ENCODE data around the gene MMP23B.

The MMP23B gene

GRCh38 chr1:1599935-1600860, 31.8 kb upstream of the MMP23B start, which contains the start of gene FNDC10:
Gene FNDC10 (minus strand): TSS chr1:1600135. CDS start chr1:1600015, 120 bp downstream.
- peaks cover 10% of the 10 kb centered on the region for H3K4me1 Mint-ChIP-seq
- no peaks in the 10 kb centered on the region for H3K27me3 Mint-ChIP-seq
- no peaks in the 10 kb centered on the region for H3K36me3 Mint-ChIP-seq
- H3K9me3 Mint-ChIP-seq = no peaks in the 10 kb centered on the region
- peak within 1 kb of the TSS; percentile 85 for H3K27ac Mint-ChIP-seq
- H3K4me3 Mint-ChIP-seq = peak within 1 kb of the TSS; percentile 82

DNA sequence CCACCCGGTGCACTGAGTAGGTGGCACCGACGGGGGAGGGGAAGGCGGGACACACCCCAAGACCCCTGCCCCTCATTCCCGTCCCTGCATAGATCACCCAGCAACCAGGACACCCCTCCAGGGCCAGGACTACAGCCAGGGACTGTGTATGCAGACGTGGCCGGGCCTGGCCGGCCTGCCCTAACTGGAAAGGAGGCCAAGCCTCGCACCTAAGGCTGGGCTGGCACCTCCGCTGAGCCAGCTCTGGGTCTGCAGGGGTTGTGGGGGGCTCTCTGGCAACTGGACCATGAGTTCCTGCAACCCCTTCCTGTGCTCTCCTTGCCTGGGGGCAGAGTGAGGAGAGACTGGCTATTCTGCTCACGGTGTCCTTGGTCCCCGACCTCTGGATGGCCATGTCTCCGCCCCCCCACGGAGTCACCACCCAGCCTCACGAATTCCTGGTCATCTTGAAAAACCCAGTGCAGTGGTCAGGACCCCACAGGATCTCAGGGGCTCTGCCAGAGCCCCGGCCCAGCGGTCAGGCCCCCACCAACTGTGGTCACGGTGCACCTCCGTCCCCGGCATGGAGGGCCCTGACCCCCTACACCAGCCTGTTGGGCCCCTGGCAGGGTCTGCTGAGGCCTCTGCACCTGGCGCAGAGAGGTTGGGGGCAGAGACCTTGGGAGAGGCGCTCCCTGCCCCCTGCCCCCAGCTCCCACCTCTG, 31.0 kb upstream of the MMP23B start:
- no peaks in the 10 kb centered on the region for H3K27me3 Mint-ChIP-seq
- H3K4me1 Mint-ChIP-seq = peaks cover 10% of the 10 kb centered on the region
- no peaks in the 10 kb centered on the region for H3K9me3 Mint-ChIP-seq
- no peak overlapping the region for H3K27ac Mint-ChIP-seq
- H3K4me3 Mint-ChIP-seq = peak overlapping the region; percentile 55
- no peaks in the 10 kb centered on the region for H3K36me3 Mint-ChIP-seq

GRCh38 chr1:1601564-1602303, 30.2 kb upstream of the MMP23B start:
- H3K4me1 Mint-ChIP-seq = peaks cover 12% of the 10 kb centered on the region
- no peak overlapping the region for H3K27ac Mint-ChIP-seq
- no peaks in the 10 kb centered on the region for H3K27me3 Mint-ChIP-seq
- H3K4me3 Mint-ChIP-seq = no peak overlapping the region
- no peaks in the 10 kb centered on the region for H3K36me3 Mint-ChIP-seq
- no peaks in the 10 kb centered on the region for H3K9me3 Mint-ChIP-seq

- peak overlapping the region; percentile 80 for H3K27ac Mint-ChIP-seq
- no peaks in the 10 kb centered on the region for H3K9me3 Mint-ChIP-seq
Measured at GRCh38 chr1:1602304-1602967, 29.5 kb upstream of the MMP23B start.

DNA sequence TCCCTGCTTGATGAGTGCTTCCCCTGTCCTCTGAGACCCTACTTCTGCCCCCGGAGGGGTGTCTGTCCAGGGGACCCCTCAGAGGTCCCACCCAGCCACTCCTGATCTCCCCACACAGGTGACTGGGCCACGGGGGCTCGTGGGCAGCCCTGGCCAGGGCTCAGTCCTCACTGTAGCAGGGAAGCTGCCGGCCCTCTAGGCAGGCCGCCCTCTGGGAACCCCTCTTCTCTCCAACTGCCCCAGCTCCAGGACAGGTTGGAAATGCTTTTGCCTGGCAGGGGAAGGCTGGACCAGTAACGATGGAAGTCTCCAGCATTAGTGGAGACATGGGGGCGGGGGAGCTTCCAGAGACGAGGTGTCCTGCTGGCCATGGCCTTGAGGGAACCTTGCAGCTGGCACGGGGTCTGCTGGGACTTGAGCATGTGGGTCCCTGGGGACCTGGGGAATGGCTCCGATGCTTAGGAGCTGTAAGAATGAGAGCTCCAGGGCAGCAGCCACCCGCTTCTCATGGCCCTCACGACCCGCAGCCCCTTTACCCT, 28.9 kb upstream of the MMP23B start:
- Mint-ChIP-seq H3K9me3 (no peaks in the 10 kb centered on the region), H3K27me3 (no peaks in the 10 kb centered on the region), H3K27ac (peak overlapping the region; percentile 80), H3K4me3 (no peak overlapping the region), H3K36me3 (no peaks in the 10 kb centered on the region), H3K4me1 (peaks cover 14% of the 10 kb centered on the region)

More at GRCh38 chr1:1602304-1602967, 29.5 kb upstream of the MMP23B start:
- H3K4me3 Mint-ChIP-seq = no peak overlapping the region
- H3K27me3 Mint-ChIP-seq = no peaks in the 10 kb centered on the region
- no peaks in the 10 kb centered on the region for H3K36me3 Mint-ChIP-seq
- peaks cover 18% of the 10 kb centered on the region for H3K4me1 Mint-ChIP-seq

DNA sequence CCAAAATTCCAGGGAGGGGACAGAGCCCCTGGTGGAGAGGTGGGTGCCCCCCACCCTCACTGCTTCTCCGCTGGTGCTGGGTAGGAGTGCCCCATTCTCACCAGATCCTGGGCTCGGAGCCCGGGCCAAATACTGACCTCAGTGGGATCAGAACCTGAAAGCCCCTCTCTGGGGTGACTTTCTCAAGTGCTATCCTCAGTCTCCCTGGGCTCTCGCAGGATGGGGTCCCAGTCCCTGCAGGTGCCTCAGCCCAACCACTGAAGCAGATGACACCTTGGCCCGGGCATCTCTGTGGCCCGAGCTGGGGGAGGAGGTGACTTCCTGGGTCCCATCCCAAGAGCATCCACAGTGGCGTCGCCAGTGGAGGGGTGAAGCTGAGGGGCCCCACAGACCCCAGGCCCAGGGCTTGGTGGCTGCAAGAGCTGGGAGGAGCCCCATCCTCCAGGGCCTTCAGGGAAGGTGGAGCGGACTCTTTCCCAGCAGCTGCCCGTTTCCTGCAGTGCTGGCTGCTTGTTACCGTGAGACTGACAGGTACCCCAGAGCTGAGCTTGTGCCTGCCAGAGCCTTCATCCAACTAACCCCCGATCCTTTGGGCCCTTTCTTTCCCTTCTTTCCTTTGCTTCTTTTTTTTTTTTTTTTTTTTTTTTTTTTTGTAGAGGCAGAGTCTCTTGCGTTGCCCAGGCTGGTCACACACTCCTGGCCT, 28.2 kb upstream of the MMP23B start:
- Mint-ChIP-seq H3K27me3 (no peaks in the 10 kb centered on the region), H3K9me3 (no peaks in the 10 kb centered on the region), H3K27ac (no peak overlapping the region), H3K4me1 (peaks cover 11% of the 10 kb centered on the region), H3K4me3 (no peak overlapping the region), H3K36me3 (no peaks in the 10 kb centered on the region)

DNA sequence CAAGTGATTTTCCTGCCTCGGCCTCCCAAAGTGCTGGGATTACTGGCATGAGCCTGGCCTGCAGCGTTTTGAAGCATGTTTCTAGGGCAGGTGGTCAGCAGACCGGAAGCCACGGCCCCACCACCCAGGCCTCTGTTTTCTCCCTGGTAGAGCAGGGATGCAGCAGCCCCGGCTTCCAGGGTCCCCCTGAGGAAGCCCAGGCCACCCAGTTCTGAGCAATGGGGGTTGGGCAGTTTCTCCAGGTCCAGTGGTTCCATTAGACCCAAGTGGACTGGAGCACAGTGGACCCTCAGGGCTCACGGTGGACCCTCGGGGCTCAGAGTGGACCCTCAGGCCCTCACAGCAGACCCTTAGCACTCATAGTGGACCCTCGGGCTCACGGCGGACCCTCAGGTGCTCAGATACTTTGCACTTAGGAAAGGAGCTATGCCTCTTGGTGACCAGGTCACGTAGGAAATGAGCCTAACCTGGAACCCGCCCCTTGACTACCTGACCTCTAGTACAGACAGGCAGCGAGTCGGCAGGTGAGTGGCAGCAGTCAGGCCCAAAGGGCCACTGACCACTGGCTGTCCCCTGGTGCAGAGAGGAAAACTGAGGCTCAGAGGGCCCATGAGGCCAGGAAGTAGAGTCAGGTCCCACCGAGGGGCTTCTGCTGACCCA, 27.5 kb upstream of the MMP23B start:
- no peak overlapping the region for H3K27ac Mint-ChIP-seq
- H3K27me3 Mint-ChIP-seq = no peaks in the 10 kb centered on the region
- H3K4me3 Mint-ChIP-seq = no peak overlapping the region
- H3K9me3 Mint-ChIP-seq = no peaks in the 10 kb centered on the region
- H3K36me3 Mint-ChIP-seq = no peaks in the 10 kb centered on the region
- H3K4me1 Mint-ChIP-seq = peaks cover 8% of the 10 kb centered on the region

GRCh38 chr1:1605034-1605591, 26.9 kb upstream of the MMP23B start:
- H3K9me3 Mint-ChIP-seq = no peaks in the 10 kb centered on the region
- peaks cover 8% of the 10 kb centered on the region for H3K4me1 Mint-ChIP-seq
- H3K27ac Mint-ChIP-seq = no peak overlapping the region
- H3K27me3 Mint-ChIP-seq = no peaks in the 10 kb centered on the region
- H3K36me3 Mint-ChIP-seq = no peaks in the 10 kb centered on the region
- H3K4me3 Mint-ChIP-seq = no peak overlapping the region

- no peaks in the 10 kb centered on the region for H3K27me3 Mint-ChIP-seq
- no peaks in the 10 kb centered on the region for H3K36me3 Mint-ChIP-seq
- H3K4me3 Mint-ChIP-seq = no peak overlapping the region
- H3K9me3 Mint-ChIP-seq = no peaks in the 10 kb centered on the region
- peaks cover 8% of the 10 kb centered on the region for H3K4me1 Mint-ChIP-seq
- no peak overlapping the region for H3K27ac Mint-ChIP-seq
Measured at GRCh38 chr1:1605724-1606123, 26.2 kb upstream of the MMP23B start.

DNA sequence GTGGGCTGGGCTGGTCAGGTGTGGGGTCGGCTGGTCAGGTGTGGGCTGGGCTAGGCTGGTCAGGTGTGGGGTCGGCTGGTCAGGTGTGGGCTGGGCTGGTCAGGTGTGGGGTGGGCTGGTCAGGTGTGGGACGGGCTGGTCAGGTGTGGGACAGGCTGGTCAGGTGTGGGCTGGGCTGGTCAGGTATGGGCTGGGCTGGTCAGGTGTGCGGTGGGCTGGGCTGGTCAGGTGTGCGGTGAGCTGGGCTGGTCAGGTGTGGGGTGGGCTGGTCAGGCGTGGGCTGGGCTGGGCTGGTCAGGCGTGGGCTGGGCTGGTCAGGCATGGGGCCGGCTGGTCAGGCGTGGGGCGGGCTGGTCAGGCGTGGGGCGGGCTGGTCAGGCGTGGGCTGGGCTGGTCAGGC, 25.7 kb upstream of the MMP23B start:
- Mint-ChIP-seq H3K4me1 (peaks cover 8% of the 10 kb centered on the region), H3K9me3 (no peaks in the 10 kb centered on the region), H3K4me3 (no peak overlapping the region), H3K27me3 (no peaks in the 10 kb centered on the region), H3K36me3 (no peaks in the 10 kb centered on the region), H3K27ac (no peak overlapping the region)

- Mint-ChIP-seq H3K27ac (no peak overlapping the region), H3K36me3 (no peaks in the 10 kb centered on the region), H3K27me3 (no peaks in the 10 kb centered on the region), H3K4me1 (peaks cover 27% of the 10 kb centered on the region), H3K9me3 (no peaks in the 10 kb centered on the region), H3K4me3 (no peak overlapping the region)
Measured at GRCh38 chr1:1609822-1610485, 22.0 kb upstream of the MMP23B start.

DNA sequence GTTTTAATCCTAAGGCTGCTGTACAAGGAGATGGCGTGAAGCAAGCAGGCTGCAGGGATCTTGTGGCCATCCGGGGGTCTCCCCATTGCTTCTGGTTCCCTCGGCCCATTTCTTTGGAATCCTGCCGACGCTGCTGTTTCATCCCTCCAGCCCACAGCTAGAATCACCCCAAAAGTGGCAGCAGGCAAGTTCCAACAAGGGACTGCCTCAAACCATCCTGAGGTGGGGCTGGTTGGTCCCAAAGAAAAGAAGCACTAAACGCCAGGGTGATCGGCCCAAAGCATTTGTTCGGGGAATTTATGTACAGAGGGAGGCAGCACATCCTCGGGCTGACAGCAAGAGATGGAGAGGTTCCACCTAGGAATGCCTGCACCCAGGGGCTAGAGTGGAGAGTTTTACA, 21.2 kb upstream of the MMP23B start:
- Mint-ChIP-seq H3K9me3 (no peaks in the 10 kb centered on the region), H3K27ac (no peak overlapping the region), H3K27me3 (no peaks in the 10 kb centered on the region), H3K4me3 (no peak overlapping the region), H3K4me1 (peaks cover 27% of the 10 kb centered on the region), H3K36me3 (no peaks in the 10 kb centered on the region)

DNA sequence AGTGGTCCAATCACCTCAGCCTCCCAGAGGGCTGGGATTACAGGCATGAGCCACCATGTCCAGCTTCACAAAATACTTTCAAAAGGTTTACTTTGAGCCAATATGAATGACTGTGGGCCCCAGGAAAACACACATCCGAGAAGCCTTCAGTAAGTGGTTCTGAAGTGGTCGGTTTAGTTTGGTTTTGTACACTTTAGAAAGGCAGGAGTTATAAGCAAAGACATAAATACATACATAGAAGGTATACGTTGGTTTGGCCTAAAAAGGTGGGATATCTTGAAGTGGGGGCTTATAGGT, 19.9 kb upstream of the MMP23B start:
- no peaks in the 10 kb centered on the region for H3K27me3 Mint-ChIP-seq
- peaks cover 28% of the 10 kb centered on the region for H3K4me1 Mint-ChIP-seq
- no peaks in the 10 kb centered on the region for H3K36me3 Mint-ChIP-seq
- H3K4me3 Mint-ChIP-seq = no peak overlapping the region
- peak overlapping the region; percentile 57 for H3K27ac Mint-ChIP-seq
- no peaks in the 10 kb centered on the region for H3K9me3 Mint-ChIP-seq
